ENCODE measurements around the gene WDR18.

The WDR18 gene

DNA sequence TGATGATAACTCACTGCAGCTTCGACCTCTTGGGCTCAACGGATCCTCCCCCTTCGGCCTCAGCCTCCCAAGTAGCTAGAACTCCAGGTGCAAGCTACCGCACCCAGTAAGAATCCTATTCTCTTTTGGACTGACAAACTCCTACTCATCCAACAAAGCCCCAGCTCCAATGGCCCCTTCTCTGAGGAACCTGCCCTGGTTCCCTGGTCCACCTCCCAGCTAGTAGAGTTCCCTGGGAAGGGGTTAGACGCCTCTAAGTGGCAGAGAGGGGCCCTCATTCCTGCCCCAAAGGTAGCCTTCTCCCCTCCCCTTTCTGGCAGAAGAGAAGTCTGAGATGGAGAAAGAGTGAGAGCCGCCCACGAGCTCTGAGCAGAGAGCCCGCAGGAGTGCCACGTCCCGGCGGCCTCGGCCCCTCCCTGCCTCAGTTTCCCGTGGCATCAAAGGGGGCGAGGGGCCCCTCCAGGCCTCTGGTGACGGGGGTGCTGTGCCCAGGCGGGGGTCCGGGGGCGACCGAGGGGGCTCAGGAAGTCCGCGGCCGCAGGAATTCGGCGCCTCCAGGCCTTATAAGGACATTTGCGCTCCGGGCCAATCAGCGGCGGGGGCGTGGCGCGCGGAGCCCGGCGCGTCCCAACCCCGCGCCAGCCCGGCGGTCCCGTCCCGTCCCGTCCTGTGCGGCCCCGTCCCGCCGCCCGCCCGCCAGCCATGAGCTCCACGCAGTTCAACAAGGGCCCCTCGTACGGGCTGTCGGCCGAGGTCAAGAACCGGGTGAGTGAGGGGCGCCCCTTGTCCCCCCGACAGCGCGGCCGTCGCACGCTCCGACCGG is 42.0 kb downstream of the WDR18 start, which contains the start of gene CNN2:
Gene CNN2 (plus strand): TSS at position 649 of the 823 bp plus-strand sequence. CDS start 54 bp downstream, at position 703.
- peak; percentile 75 for FAIRE-seq
- TF ChIP-seq POLR2AphosphoS5 (IDR thresholded peaks at IDR 0.05; ENCODE audit: low read depth, low read length) (0 out of 2 replicates have a peak, but pooled peaks have one; percentile 55), POLR2A (IDR thresholded peaks at IDR 0.05; ENCODE audit: low read depth, low read length) (no peak), SPI1 (IDR thresholded peaks at IDR 0.05; ENCODE audit: low read depth, low read length) (no peak), PAX5 (IDR thresholded peaks at IDR 0.05; ENCODE audit: insufficient read depth, low read length, severe bottlenecking) (no peak), TAF1 (IDR thresholded peaks at IDR 0.05; ENCODE audit: low read depth, low read length) (peak; percentile 22), POU2F2 (IDR thresholded peaks at IDR 0.05; ENCODE audit: low read depth, low read length) (no peak)
- DNase-seq (ENCODE audit: insufficient read length, low spot score), result peak; percentile 86

DNA sequence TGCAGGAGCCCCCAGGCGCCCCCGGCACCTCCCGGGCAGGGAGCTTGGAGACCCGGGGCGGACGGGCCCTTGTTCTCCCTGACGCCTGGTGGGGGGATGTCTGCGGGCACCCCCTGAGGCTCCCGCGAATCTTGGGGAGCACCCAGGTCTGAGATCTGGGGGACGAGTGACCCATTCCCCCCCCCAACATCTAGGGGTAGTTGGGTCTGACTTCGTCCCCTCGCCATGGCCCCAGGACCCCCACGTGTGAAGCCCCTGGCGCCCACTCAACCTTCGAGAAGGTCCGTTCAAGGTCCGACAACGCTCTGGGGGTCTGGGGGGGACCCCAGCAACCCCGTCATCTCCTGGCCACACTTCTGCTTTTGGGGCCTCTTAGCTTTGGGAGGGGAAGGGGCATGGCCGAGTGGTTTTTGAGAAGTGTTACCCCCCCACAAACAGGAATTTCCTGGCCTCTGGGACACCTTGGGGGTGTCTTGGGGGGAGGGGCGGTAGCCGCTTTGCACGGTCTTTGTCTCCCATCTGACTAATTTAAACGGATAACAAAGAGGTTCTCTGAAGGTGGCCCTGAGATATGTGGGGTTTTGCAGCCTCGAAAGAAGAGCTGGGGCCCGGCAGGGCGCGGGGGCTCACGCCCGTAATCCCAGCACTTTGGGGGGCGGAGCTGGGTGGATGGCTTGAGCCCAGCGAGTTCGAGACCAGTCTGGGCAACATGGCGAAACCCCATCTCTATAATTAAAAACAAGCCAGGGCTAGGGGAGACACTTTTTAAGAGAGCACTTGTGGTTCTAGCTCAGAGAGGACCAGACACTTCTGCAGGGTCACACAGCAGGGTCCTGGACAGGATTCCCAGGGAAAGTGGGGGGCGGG is 42.9 kb downstream of the WDR18 start:
- FAIRE-seq (peak; percentile 80), DNase-seq (ENCODE audit: insufficient read length, low spot score) (no peak)
- no peak for TF ChIP-seq TAF1 (IDR thresholded peaks at IDR 0.05; ENCODE audit: low read depth, low read length)
- no peak for TF ChIP-seq POLR2AphosphoS5 (IDR thresholded peaks at IDR 0.05; ENCODE audit: low read depth, low read length)
- no peak for TF ChIP-seq POU2F2 (IDR thresholded peaks at IDR 0.05; ENCODE audit: low read depth, low read length)
- no peak for TF ChIP-seq PAX5 (IDR thresholded peaks at IDR 0.05; ENCODE audit: insufficient read depth, low read length, severe bottlenecking)
- peak; percentile 68 for TF ChIP-seq SPI1 (IDR thresholded peaks at IDR 0.05; ENCODE audit: low read depth, low read length)
- no peak for TF ChIP-seq POLR2A (IDR thresholded peaks at IDR 0.05; ENCODE audit: low read depth, low read length)

DNA sequence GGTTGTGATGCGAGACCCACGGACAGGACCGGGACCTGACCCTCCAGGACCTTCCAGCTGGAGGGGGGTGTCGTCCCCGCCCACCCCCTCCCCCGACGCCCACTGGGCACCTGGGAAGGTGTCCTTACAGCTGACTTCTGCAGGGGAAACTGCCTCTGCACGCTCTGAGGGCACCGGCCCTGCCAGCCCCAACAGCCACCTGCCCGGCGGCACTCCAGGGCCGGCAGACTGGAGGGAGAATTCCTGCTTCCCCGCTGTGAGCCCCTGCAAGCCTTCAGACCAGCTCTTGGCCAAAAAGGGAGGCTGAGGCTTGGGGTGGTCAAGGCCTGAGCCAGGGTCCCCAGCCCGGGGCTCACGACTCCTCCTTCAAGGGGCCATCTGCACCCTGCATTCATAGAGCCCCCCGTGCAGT is 43.5 kb downstream of the WDR18 start:
- FAIRE-seq, result no peak
- no peak for DNase-seq (ENCODE audit: insufficient read length, low spot score)
- TF ChIP-seq POLR2AphosphoS5 (IDR thresholded peaks at IDR 0.05; ENCODE audit: low read depth, low read length) (no peak), SPI1 (IDR thresholded peaks at IDR 0.05; ENCODE audit: low read depth, low read length) (no peak), POLR2A (IDR thresholded peaks at IDR 0.05; ENCODE audit: low read depth, low read length) (no peak), POU2F2 (IDR thresholded peaks at IDR 0.05; ENCODE audit: low read depth, low read length) (no peak), PAX5 (IDR thresholded peaks at IDR 0.05; ENCODE audit: insufficient read depth, low read length, severe bottlenecking) (no peak), TAF1 (IDR thresholded peaks at IDR 0.05; ENCODE audit: low read depth, low read length) (no peak)

DNA sequence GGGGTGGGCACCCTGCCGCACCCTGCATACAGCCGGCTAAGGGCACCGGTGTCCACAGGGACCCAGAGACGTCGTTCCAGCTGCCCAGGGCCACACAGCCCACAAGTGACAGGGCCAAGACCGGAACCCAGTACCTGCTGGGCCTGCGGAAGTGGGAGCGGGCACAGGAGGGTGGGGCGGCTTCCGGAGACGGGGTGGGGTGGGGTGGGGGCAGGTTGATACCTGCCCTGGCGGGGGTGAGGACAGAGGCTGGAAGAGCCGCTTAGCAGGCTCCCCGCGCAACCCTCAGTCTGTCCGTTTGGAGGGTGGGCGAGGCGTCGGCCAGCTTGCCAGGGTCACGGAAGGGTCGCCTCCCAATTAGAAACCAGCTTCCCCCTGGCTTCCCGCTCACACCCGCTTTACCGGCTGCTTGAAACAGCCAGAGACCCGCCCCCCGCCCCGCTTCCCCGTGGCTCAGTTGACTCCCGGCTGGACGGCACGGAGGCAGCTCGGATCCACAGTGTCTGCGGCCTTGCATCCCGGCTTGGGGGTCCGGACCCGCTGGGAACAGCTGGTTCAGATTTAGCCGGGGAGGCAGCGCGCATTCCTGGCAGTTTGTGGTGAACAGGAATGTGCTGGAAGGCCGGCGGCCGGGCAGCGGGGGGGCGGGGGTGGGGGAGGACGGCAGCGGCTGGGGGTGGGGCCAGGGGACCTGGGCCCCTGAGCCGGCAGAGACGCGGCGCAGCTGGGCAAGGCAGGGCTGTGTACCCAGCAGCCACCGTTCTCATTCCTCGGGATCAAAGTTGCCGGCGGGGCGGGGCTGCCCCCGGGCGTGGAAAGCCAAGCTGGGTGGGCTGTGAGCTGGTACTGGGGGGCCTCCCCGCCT is 44.1 kb downstream of the WDR18 start:
- FAIRE-seq, result peak; percentile 60
- DNase-seq (ENCODE audit: insufficient read length, low spot score), result peak; percentile 75
- TF ChIP-seq SPI1 (IDR thresholded peaks at IDR 0.05; ENCODE audit: low read depth, low read length) (peak; percentile 21; the same call in 1 of the 2 replicates), POU2F2 (IDR thresholded peaks at IDR 0.05; ENCODE audit: low read depth, low read length) (no peak), POLR2A (IDR thresholded peaks at IDR 0.05; ENCODE audit: low read depth, low read length) (0 out of 2 replicates have a peak, but pooled peaks have one; percentile 23)

DNA sequence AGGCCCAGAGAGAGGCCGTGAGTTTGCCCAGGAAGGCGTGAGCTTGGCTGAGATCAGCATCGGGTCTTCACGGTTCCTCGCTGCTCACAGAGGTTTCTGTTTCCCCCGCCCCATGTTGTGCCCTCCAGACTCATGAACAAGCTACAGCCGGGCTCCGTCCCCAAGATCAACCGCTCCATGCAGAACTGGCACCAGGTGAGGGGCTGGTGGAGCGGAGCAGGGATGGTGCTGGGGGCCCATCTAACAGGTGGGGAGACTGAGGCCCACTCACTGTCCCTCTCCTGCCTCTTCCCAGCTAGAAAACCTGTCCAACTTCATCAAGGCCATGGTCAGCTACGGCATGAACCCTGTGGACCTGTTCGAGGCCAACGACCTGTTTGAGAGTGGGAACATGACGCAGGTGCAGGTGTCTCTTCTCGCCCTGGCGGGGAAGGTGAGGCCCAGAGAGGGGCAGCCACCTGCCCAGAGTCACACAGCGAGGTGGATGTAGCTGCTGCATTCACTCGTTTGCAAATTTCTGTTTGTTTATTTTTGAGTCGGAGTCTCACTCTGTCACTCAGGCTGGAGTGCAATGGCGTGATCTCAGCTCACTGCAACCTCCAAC is 48.2 kb downstream of the WDR18 start:
- FAIRE-seq (no peak), DNase-seq (ENCODE audit: insufficient read length, low spot score) (no peak)
- no peak for TF ChIP-seq PAX5 (IDR thresholded peaks at IDR 0.05; ENCODE audit: insufficient read depth, low read length, severe bottlenecking)
- no peak for TF ChIP-seq TAF1 (IDR thresholded peaks at IDR 0.05; ENCODE audit: low read depth, low read length)
- no peak for TF ChIP-seq POLR2A (IDR thresholded peaks at IDR 0.05; ENCODE audit: low read depth, low read length)
- no peak for TF ChIP-seq POLR2AphosphoS5 (IDR thresholded peaks at IDR 0.05; ENCODE audit: low read depth, low read length)
- TF ChIP-seq POU2F2 (IDR thresholded peaks at IDR 0.05; ENCODE audit: low read depth, low read length), result no peak
- TF ChIP-seq SPI1 (IDR thresholded peaks at IDR 0.05; ENCODE audit: low read depth, low read length), result no peak

DNA sequence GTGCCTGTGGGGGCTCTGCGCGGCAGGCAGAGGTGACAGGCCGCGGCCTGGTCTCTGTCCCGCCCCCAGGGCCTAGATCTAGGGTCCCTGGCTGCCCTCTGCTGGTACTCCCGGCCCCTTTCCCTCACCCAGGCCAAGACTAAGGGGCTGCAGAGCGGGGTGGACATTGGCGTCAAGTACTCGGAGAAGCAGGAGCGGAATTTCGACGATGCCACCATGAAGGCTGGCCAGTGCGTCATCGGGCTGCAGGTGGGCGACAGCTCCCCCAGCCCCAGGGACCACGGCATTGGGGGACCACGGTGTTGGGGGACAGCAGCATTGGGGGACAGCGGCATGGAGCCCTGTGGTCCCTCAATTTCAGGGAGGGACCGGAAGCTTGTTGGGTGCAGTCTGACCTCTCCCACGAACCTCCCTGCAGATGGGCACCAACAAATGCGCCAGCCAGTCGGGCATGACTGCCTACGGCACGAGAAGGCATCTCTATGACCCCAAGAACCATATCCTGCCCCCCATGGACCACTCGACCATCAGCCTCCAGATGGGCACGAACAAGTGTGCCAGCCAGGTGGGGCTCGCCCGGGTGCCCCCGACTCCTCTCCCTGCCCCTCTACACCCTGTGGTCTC is 52.0 kb downstream of the WDR18 start:
- DNase-seq (ENCODE audit: insufficient read length, low spot score) (no peak), FAIRE-seq (no peak)
- no peak for TF ChIP-seq POU2F2 (IDR thresholded peaks at IDR 0.05; ENCODE audit: low read depth, low read length)
- peak; percentile 56; the same call in 1 of the 2 replicates for TF ChIP-seq POLR2AphosphoS5 (IDR thresholded peaks at IDR 0.05; ENCODE audit: low read depth, low read length)

DNA sequence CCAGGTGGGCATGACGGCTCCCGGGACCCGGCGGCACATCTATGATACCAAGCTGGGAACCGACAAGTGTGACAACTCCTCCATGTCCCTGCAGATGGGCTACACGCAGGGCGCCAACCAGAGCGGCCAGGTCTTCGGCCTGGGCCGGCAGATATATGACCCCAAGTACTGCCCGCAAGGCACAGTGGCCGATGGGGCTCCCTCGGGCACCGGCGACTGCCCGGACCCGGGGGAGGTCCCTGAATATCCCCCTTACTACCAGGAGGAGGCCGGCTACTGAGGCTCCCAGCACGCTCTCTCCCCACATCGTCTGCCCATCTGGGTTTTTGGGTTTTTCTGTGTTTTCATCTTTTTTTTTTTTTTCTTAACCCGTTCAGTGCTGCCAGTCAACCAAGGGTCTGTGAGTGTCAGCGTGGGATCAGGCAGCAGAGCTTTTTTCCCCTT is 53.5 kb downstream of the WDR18 start:
- peak; percentile 48 for FAIRE-seq
- TF ChIP-seq POLR2A (IDR thresholded peaks at IDR 0.05; ENCODE audit: low read depth, low read length), result no peak
- TF ChIP-seq TAF1 (IDR thresholded peaks at IDR 0.05; ENCODE audit: low read depth, low read length), result no peak
- TF ChIP-seq SPI1 (IDR thresholded peaks at IDR 0.05; ENCODE audit: low read depth, low read length), result no peak
- TF ChIP-seq POU2F2 (IDR thresholded peaks at IDR 0.05; ENCODE audit: low read depth, low read length), result no peak
- no peak for TF ChIP-seq POLR2AphosphoS5 (IDR thresholded peaks at IDR 0.05; ENCODE audit: low read depth, low read length)
- no peak for TF ChIP-seq PAX5 (IDR thresholded peaks at IDR 0.05; ENCODE audit: insufficient read depth, low read length, severe bottlenecking)

More for the DNA sequence above, 53.5 kb downstream of the WDR18 start:
- no peak for DNase-seq (ENCODE audit: insufficient read length, low spot score)
